IPS-NIHi7 (cell line): ENCODE data around the gene HAUS2.
A peak's percentile ranks its signal among the peaks of the same experiment; 100 is the strongest.
"Not testable (repeated sequence)": the region's sequence is repeated elsewhere in the genome, so short reads cannot be mapped to it uniquely, and the experiment has no call there.

ENCODE experiments used
- DNase-seq: peaks from one replicate; pipeline ENCODE4 v3.0.0; 2012; ENCODE audit warnings: mixed read lengths; ENCODE audit errors: extremely low spot score

Gene HAUS2

DNA sequence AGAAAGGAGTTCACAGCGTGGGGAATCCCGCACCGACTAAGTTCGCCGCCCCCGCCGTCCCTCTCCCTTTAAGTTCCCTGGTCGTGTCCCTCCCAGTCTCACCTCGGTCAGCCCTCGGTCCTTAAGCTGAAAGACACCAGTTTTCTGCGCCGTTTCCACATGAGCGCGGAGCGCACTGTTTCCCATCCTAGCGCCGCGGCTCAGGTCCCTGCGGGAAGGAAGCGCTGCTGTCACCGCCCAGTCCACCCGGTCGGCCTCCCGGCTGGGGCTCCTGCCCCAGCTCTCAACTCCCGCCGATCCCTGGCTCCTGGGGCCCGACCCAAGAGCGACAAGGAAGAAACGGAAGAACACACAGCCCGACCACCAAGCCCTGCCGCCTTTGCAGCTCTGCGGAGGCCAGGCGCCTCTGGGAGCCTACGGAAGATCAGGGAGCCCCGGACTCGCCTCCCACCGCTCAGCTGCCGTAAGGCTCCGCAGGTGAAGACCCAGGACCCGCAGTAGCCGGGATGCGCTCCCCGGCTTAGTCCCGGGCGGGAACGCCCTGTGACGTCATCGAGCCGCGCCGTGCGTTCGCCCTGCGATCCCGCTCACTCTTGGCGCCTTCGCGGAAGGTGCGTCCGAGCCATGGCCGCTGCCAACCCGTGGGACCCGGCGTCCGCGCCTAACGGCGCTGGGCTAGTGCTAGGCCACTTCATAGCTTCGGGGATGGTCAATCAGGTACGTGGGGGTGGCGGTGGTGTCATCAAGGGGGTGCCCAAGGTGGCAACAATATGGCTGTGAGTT is at the start of gene HAUS2, which contains the start of gene LRRC57:
HAUS2 (plus strand) TSS at position 590 of the 783 bp plus-strand sequence; CDS start at position 625, 35 bp downstream.
LRRC57 (minus strand) TSS at position 545 of the 783 bp plus-strand sequence; CDS start at position 186, 359 bp downstream.
- DNase-seq = peak; percentile 98

DNA sequence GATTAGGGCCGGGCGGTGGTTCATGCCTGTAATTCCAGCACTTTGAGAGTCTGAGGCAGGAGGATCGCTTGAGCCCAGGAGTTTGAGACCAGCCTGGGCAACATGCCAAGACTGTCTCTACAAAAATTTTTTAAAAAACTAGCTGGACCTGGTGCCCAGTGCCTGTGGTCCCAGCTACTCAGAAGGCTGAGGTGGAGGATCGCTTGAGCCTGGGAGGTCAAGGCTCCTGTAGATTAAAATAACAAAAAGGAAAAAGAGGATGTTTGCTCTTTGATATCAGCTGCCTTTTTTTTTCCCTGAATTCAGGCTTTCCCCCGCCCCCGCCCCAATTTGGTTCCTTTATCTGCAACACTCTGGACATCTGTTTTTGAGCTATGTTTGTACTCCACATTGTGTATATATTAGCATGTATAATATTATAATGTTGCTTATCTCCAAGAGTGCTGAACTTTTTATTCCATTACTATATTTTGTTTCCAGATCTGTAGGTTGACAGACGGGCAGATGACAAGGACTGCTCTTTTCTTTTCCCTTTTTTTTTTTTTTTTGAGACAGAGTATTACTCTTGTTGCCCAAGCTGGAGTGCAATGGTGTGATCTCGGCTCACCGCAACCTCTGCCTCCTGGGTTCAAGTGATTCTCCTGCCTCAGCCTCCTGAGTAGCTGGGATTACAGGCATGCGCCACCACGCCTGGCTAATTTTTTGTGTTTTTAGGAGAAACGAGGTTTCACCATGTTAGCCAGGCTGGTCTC is 48.6 kb upstream of the HAUS2 start:
- no peak for DNase-seq

DNA sequence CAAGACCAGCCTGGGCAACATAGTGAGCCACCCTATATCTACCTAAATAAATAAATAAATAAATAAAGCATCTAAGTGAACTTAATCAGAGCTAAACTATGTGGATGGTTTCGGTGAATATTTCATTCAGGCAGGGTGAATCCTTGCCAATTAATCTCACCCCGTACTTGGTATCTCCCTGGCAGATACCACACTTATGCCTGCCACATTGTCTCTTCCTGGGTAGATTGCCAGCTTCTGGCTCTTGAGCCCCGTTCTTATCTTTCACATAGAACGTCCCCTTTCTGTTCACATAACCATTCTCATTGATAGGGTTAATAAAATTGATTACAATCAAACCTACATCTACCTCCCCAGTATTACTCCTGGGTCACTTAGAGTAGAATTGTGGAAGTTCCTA is 46.2 kb upstream of the HAUS2 start:
- DNase-seq = no peak

DNA sequence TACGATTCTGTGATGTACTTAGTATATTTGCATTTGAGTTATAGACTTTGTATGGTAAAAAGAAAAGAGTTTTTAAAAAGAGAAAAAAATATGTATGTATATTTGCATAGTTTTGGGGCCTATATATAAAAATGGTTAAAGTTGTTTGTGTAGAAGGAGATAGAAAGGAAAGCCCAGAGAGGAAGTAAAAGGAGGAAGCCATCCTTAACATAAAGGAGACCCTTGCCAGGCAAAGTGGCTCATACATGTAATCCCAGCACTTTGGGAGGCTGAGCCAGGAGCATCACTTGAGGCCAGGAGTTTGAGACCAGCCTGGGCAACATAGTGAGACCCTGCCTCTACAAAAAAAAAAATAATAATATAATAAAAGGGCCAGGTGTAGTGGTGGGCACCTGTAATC is 44.8 kb upstream of the HAUS2 start:
- DNase-seq = no peak

DNA sequence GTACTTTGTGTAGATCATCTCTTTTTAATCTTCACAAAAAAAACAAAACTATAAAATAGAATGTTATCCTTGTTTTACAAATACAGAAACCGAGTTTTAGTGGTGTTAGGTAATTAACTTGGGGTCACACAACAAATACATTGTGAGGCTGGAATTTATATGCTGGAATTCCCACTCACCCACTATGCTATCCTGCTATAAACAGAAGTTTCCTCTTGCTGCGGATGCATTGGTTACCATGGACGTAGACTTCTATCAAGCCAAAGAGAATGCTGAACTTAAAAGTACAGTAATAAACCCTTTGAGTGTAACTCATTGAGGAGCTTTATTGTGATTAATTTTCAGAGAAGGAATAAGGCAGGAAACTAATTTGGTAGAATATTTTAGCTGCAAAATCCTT is 44.0 kb upstream of the HAUS2 start:
- DNase-seq = no peak

DNA sequence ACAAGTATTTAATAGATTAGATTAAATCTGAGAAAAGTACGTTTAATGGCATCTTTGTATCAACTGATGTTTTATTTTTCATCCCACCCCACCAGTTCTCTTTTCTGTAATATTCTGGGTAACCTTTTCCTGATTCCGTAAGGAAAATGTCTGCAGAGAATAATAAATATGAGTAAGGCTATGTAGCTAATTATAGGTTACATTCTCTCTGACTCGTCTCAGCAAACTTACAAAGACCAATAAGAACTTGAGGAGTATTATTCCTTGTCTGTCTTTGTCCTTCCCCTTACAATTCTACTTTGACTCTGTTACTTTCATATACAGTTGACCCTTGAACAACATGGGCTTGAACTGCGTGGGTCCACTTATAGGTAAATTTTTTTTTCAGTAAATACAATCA is 41.1 kb upstream of the HAUS2 start:
- DNase-seq = no peak

DNA sequence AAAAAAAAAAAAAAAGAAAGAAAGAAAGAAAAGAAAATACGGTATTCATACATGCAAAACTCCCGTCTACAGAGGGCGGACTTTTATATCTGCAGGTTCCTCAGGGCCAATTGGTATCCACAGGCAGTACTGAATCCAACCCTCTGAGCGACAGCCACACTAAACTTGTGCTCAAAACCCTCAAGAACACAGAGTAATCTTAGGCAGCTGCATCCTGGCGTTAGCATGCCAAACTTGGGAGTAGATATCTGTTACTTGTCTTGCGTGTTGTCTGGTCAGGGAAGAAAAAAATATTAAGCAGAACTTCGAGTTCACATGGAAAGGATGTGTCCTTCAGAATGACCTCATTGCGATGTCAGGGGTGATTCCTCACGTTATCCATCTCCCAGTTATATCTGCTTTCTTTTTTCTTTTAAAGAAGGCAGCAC is 40.4 kb upstream of the HAUS2 start:
- no peak for DNase-seq

DNA sequence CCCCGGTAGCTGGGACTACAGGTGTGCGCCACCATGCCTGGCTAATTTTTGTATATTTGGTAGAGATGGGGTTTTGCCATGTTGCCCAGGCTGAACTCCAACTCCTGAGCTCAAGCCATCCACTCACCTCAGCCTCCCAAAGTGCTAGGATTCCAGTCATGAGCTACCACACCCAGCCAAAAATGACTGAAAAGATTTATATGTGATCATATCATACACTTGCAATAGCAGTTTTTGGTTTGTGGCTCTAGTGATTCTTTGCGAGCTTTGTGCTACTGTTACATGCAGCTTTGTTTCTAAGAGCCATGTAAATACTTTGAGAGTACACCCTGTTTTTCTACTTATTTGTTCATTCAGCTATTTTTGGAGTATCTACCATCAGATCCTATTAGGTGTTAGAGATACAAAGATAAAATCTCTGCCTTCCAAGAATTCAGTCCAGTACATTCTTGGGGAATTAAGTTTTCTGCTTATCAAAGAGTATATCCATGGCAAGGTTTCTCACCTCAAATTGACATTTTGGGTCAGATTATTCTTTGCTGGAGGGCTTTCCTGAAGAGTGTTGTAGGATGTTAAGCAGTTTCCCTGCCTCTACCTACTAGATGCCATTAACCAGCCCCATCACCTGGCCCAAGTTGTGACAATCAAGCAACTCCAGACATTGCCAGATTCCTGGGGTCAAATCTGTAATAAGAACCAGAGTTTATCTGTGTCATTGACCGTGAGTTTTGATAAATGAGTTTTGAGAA is 38.2 kb upstream of the HAUS2 start:
- DNase-seq = no peak

DNA sequence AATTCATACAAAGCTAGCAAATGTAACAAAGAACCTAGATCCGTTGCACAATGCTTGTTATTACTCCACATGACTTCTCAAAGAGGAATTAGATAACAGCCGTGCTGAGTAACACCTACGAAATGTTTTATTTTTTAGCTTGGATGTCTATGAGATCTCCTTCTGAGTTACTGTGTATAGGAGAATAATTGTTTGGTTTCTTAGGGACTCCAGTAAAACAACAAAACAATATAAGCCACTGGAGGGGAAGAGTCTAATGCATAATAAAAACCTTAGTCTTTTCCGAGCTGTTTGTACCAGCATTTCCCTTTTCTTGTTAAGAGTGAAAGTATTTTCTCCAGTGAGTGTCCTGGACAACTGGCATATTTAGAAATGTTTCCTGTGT is 37.6 kb upstream of the HAUS2 start:
- DNase-seq = no peak

DNA sequence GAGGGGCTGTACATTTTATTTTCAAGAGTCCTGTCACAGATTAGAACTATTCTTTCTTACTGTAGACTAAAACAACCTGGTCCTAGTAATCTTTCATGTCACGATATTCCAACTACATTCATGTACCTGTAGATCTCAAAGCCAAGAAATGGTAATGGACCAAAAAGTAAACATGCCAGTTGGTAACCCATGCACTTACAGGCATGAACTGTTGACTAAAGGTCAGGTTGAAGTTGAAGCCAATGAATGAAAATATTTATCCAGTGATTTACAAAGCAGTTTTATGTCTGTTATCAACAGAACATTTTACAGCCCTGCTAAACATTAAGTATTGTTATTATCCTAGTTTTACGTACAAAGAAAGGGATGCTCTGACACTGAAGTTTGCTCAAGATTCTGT is 25.3 kb upstream of the HAUS2 start:
- no peak for DNase-seq

DNA sequence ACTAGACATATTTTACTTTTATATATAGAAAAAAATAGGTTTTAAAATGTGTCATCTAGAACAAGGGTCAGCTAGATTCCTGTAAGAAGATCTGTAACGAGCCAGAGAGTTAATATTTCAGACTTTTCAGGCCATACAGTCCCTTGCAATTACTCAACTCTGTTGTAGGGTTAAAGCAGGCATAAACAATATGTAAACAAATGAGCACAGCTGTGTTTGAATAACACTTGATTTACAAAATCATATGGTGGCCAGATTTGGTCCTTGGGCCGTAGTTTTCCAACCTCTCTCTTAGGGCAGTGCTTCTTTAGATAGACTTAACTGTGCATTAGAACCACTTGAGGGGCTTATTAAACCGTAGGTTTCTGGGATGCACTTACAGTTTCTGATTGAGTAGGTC is 19.7 kb upstream of the HAUS2 start:
- DNase-seq = no peak

DNA sequence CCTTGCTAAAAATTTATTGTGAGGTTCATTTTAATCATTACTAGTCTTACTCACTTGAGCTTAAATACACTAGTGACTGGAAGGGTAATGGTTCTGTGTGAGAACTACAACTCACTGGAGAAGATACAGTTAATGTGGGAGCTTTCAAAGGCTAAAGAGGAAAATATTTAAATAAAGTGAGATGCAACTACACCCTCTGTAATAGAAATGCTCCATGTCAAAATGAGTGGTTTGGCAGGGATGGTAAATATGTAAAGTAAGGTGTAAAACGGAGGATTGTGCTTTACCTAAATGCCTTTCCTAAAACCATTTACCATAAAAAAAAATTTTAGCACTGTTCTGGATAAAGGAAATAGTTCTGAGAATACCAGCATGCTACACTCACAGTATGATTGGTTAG is 15.4 kb upstream of the HAUS2 start:
- no peak for DNase-seq

DNA sequence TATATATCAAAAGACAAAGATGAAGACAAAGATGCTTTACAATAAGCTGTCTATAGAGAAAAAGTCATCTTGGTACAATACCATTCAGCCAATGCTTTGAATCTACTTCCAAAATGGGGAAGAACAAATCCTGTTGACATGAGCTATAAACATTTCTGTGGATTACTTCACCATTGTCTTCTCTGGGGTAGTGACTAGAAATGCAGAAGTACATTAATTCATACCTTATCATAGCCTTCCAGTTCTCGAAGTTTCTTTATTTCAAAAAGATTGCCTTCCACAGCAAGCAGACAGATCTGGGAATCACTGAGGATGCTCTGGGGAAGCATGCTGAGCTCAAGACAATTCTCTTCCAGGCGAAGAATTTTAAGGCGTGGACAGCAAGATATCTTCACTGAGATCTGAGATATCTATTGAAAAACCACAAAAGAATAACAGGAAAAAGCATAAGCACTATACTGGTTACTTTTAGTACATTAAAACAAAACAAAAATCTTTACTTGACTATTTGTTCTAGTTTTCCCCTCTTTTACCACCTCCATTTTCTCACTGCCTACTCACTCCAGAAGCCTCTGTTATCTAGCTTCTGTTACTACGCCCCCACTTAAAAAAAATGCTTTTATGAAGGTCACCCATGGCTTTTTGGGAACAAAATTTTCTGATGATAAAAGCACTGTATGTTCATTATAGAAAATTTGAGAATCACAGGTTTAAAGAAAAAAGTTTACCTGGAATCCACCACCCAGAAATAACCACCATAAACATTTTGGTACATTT is 3.6 kb upstream of the HAUS2 start:
- no peak for DNase-seq

DNA sequence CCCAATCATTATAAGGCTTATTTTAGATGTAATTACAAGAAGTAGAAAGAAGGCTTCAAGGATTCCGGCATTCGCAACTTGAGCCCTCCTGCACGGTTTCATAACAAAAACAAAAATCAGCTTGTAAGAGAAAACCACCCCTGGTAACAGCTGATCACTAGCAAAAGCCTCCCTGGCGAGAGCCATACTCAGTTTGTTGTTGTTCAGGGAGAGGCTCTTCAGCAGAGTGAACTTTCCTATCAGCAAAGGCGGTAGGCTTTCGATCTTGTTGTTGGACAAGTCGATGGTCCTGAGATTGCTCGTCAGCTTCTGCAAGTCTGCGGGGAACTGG is 755 bp upstream of the HAUS2 start:
- DNase-seq = no peak

DNA sequence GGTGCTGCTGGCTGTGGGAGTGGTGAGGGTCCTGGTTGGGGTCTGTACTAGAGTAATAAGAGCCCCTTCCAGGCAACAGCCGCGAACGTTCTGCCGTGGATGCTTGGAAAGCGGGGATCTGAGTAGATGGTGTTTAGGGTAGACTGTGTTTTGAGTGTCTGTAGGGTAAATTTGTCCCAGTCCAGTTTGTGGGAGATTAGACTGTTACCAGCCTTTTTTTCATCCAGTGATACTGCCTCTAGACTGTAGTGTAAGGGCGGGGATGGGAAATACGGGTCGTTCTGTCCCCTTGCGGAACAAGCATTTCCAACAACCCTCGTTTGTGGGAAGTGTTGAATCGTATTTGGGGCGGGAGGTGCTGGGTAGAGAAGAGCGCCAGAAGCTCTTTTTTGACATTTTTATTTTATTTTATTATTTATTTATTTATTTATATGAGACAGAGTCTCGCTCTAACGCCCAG is 424 bp downstream of the HAUS2 start:
- peak; percentile 31 for DNase-seq

DNA sequence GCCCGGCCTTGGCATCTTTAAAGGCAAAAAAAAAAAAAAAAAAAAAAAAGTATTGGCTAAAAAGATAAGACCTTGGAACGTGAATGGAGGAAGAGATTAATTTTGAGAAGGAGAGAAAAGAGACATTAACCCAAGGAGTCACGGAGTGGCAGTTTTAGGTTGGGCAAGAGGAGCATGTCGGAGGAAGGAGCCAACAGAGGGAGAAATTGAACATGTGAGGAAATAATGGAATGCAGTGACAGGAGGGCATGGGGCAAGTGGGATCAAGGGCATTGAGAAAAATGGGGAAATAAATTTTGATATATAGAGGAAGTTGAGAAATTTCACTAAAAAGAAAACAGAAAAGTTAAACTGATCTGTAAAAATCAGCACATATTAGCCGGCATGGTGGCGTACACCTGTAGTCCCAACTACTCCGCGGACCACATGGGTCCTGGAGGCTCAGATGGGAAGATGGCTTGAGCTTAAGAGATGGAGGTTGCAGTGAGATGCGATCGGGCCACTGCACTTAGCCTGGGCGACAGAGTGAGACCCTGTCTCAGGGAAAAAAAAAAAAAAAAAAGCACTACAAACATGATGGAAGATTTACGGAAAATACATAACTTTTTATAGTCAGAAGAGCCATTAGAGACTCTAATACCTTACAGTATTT is 1.2 kb downstream of the HAUS2 start:
- DNase-seq = no peak

DNA sequence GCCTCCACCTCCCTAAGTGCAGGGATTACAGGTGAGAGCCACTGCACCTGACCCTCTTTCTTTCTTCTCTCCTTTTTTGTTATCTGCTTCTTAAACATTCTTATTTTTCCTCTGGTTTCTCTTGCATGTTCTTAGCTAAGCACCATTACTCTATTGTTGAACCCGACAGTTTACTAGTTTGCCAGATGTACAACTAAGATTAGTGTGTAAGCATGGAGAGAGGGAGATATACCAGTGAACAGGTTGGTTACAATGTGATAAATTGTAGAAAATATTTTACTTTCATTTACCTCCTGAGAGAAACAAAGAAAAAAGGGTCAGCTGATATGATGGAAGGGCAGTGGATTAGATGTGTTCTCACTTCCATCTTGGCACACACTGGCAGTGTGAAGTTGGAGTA is 4.9 kb downstream of the HAUS2 start:
- DNase-seq = no peak

DNA sequence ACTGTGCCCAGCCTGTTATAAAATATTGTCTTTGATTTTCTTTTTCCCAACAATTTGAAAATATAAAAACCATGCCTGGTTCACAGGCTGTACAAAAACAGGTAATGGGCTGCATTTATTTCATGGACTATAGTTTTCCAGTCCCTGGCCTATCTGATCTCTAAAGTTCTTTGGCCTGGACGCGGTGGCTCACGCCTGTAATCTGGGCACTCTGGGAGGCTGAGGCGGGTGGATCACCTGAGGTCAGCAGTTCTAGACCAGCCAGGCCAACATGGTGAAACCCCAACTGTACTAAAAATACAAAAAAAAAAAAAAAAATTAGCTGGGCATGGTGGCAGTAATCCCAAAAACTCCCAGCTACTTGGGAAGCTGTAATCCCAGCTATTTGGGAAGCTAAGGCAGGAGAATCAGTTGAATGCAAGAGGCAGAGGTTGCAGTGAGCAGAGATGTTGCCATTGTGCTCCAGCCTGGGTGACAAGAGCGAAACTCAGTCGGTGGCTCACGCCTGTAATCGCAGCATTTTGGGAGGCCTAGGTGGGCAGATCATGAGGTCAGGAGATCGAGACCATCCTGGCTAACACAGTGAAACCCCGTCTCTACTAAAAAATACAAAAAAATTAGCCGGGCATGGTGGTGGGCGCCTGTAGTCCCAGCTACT is 8.0 kb downstream of the HAUS2 start:
- not testable (repeated sequence) for DNase-seq

DNA sequence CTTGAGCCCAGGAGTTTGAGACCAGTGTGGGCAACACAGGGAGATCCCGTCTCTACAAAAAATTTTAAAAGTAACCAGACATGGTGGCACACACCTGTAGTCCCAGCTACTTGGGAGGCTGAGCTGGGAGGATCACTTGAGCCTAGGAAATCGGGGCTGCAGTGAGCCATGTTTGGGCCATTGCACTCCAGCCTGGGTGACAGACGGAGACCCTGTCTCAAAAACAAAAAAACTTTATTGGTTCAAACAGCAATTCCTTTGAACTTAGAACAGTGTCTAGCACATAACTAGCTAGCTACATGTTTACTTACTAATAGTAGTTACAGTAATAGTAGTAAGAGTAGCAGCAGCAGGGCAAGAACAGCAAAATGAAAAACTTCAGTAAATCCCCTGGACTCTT is 10.1 kb downstream of the HAUS2 start:
- DNase-seq = no peak

DNA sequence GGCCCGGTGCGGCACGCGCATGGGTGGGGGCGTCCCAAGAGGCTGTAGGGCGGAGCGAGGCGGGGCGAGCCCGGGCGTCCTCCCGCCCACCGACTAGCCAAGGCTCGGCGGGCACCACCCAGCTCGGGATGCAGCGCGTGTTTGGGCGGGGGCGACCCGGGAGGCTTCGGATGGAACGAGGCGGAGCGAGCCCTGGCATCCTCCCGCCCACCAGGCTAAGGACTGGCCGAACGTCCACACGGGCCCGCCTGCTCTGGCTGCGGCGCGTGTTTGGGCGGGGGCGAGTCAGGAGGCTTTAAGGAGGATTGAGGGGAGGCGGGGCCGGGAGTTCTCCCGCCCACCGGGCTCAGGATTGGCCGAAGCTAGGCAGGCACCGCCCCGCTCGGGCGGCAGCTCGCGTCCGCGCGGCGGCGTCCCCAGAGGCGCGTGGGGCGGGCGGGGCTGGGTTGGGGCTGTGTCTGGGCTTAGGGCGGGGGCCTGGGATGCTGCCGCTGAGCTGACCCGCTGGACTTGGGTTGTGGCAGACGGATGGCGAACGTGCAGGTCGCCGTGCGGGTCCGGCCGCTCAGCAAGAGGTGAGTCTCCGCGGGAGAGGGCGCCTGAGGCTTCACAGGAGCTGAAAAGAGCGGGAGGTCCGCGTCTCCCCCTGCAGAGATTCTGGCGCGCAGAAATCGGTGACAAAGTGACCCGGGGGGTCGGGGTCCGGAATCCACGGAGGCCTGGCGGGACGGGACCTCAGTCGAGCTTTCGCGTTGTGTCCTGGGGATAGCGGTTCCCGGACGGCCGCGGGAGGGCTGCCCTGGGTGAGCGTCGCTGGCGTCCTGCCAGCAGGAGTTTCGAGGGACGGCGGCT is 26.8 kb downstream of the HAUS2 start, which contains the start of gene STARD9:
STARD9 (plus strand) TSS at position 419 of the 852 bp plus-strand sequence; CDS start at position 529, 110 bp downstream.
- DNase-seq = peak; percentile 96
